HL-60 (cell line): Measurements from ENCODE around the gene ELAC2.

Source experiments
- DNase-seq, 2 experiments: peaks; one replicate each; pipeline ENCODE4 v3.0.0-alpha.2; 2010 to 2020; ENCODE audit warnings: low read depth in 1 of 2, low spot score in 1 of 2
- H3K27ac ChIP-seq: fragments of 250-450 bp; sonication (Bioruptor Pico); replicated peaks from 2 replicates; pipeline ENCODE4 v1.5.1; 2020; ENCODE audit warnings: mild to moderate bottlenecking, moderate library complexity
- H3K27me3 ChIP-seq: fragments of 250-450 bp; sonication (Bioruptor Pico); 2 replicates; pipeline ENCODE4 v1.5.1; 2021; ENCODE audit warnings: mild to moderate bottlenecking, moderate library complexity; ENCODE audit not compliant: insufficient read depth, poor library complexity, severe bottlenecking
- H3K4me3 ChIP-seq: replicated peaks from 2 replicates; pipeline ENCODE4 v1.5.1; 2011; ENCODE audit warnings: mild to moderate bottlenecking, control low read depth, low read length; ENCODE audit not compliant: insufficient read depth
- CTCF ChIP-seq: IDR thresholded peaks from one replicate; pipeline ENCODE4 v1.5.1; 2011; ENCODE audit warnings: low read length, control low read depth, inconsistent platforms; ENCODE audit not compliant: insufficient read depth
- GABPA ChIP-seq: IDR thresholded peaks from 2 replicates; pipeline ENCODE4 v1.6.1; 2012; ENCODE audit warnings: low read depth
- POLR2AphosphoS5 ChIP-seq: IDR thresholded peaks from 2 replicates; pipeline ENCODE4 v1.6.1; 2012; ENCODE audit warnings: low read depth
- SPI1 ChIP-seq: IDR thresholded peaks from 2 replicates; pipeline ENCODE4 v1.6.1; 2012; ENCODE audit warnings: low read depth, mild to moderate bottlenecking, borderline replicate concordance
- TF ChIP-seq, protein P1 (sequence below): IDR thresholded peaks from 2 replicates; pipeline ENCODE4 v1.6.1; 2012; ENCODE audit warnings: low read depth; ENCODE audit not compliant: insufficient replicate concordance

The ELAC2 gene

DNA sequence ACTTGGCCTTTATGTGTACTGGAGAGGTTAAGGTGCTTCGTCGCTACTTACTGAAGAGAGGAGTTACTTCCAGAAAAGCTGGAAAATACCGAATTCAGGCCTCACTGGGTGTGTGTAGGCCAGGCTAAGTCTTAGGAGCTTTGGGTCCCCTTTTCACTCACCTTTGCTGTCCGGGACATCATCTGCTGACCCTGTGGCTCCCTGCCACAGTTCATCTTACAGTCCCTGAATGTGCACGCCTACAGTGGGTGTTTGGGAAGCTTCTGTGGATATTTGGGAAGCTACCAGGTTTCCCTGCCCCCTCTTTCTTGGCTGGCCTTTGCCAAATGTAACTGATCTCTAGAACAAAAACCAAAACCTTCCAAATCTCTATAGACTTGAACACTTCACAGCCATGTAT is 51.4 kb downstream of the ELAC2 start:
- H3K27me3 ChIP-seq = no peaks in the 10 kb centered on the region
- DNase-seq = no peak
- TF ChIP-seq, protein P1, sequence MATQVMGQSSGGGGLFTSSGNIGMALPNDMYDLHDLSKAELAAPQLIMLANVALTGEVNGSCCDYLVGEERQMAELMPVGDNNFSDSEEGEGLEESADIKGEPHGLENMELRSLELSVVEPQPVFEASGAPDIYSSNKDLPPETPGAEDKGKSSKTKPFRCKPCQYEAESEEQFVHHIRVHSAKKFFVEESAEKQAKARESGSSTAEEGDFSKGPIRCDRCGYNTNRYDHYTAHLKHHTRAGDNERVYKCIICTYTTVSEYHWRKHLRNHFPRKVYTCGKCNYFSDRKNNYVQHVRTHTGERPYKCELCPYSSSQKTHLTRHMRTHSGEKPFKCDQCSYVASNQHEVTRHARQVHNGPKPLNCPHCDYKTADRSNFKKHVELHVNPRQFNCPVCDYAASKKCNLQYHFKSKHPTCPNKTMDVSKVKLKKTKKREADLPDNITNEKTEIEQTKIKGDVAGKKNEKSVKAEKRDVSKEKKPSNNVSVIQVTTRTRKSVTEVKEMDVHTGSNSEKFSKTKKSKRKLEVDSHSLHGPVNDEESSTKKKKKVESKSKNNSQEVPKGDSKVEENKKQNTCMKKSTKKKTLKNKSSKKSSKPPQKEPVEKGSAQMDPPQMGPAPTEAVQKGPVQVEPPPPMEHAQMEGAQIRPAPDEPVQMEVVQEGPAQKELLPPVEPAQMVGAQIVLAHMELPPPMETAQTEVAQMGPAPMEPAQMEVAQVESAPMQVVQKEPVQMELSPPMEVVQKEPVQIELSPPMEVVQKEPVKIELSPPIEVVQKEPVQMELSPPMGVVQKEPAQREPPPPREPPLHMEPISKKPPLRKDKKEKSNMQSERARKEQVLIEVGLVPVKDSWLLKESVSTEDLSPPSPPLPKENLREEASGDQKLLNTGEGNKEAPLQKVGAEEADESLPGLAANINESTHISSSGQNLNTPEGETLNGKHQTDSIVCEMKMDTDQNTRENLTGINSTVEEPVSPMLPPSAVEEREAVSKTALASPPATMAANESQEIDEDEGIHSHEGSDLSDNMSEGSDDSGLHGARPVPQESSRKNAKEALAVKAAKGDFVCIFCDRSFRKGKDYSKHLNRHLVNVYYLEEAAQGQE = no peak
- no peak for TF ChIP-seq POLR2AphosphoS5
- TF ChIP-seq SPI1 = no peak
- no peak for TF ChIP-seq GABPA
- no peak for TF ChIP-seq CTCF
- H3K4me3 ChIP-seq = no peak overlapping the region
- no peak overlapping the region for H3K27ac ChIP-seq

GRCh38 chr17:12965988-12966387 is 51.8 kb downstream of the ELAC2 start:
- H3K27ac ChIP-seq = no peak overlapping the region
- no peak overlapping the region for H3K4me3 ChIP-seq
- TF ChIP-seq, protein P1 = no peak
- TF ChIP-seq POLR2AphosphoS5 (no peak), SPI1 (no peak), CTCF (no peak), GABPA (no peak)
- H3K27me3 ChIP-seq = no peaks in the 10 kb centered on the region
- DNase-seq = no peak

DNA sequence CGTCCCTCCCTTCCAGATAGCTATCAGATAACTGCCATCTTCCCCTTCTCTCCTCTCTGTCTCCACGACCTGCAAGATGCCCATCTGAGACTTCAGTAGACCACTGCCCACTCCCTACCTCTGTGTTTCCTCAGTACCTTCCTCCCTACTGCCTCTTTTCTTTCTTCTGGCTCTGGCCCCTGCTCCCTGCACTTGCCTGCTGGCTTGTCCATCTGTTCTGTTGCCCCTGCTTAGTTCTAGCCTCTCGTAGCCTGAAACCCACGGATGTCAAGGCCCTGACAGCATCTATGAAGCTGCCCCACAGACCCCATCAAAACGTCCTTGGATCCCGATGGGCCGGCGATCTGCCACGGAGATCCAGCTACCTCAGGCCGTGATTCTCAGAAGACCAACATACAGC is 53.0 kb downstream of the ELAC2 start:
- no peaks in the 10 kb centered on the region for H3K27me3 ChIP-seq
- no peak for DNase-seq

More for the DNA sequence above, 53.0 kb downstream of the ELAC2 start:
- Histone ChIP-seq H3K4me3 (no peak overlapping the region), H3K27ac (no peak overlapping the region)
- TF ChIP-seq CTCF (no peak), SPI1 (no peak), GABPA (no peak)
- TF ChIP-seq, protein P1 = no peak
